H9 (cell line): ENCODE measurements around the gene THEMIS. TPM values are rescaled to one million over a fixed set of nuclear protein-coding genes. Genes with fewer than 3 reads are reported as not detected.

Source experiments
- DNase-seq: peaks from one replicate; pipeline ENCODE4 v3.0.0-alpha.2; 2017
- H2AFZ ChIP-seq: one replicate; pipeline ENCODE4 v1.6.1; 2013; ENCODE audit warnings: mild to moderate bottlenecking, low read length, control low read depth, moderate library complexity
- H2AK5ac ChIP-seq: 2 replicates; pipeline ENCODE4 v1.6.1; 2013; ENCODE audit warnings: low read length, control low read depth, mixed read lengths; ENCODE audit not compliant: insufficient read length
- H2BK120ac ChIP-seq: one replicate; pipeline ENCODE4 v1.6.1; 2013; ENCODE audit warnings: low read depth, mild to moderate bottlenecking, low read length, control low read depth, inconsistent platforms; ENCODE audit not compliant: poor library complexity, severe bottlenecking
- H2BK12ac ChIP-seq: 2 replicates; pipeline ENCODE4 v1.6.1; 2013; ENCODE audit warnings: low read length, control low read depth, mixed read lengths, low read depth; ENCODE audit not compliant: insufficient read length
- H2BK15ac ChIP-seq: 2 replicates; pipeline ENCODE4 v1.6.1; 2013; ENCODE audit warnings: low read depth, low read length, control low read depth
- H2BK20ac ChIP-seq: one replicate; pipeline ENCODE4 v1.6.1; 2013; ENCODE audit warnings: low read depth, mild to moderate bottlenecking, low read length, control low read depth, inconsistent platforms; ENCODE audit not compliant: poor library complexity, severe bottlenecking
- H2BK5ac ChIP-seq: 2 replicates; pipeline ENCODE4 v1.6.1; 2013; ENCODE audit warnings: low read length, control low read depth, mixed read lengths; ENCODE audit not compliant: insufficient read length
- H3K14ac ChIP-seq: 2 replicates; pipeline ENCODE4 v1.6.1; 2013; ENCODE audit warnings: low read length, control low read depth; ENCODE audit not compliant: insufficient read depth
- H3K18ac ChIP-seq: 2 replicates; pipeline ENCODE4 v1.6.1; 2013; ENCODE audit warnings: low read depth, mild to moderate bottlenecking, mixed read lengths, low read length, control low read depth; ENCODE audit not compliant: insufficient read length
- H3K23ac ChIP-seq: 2 replicates; pipeline ENCODE4 v1.6.1; 2013; ENCODE audit warnings: low read length, control low read depth, mixed read lengths, low read depth; ENCODE audit not compliant: insufficient read length
- H3K23me2 ChIP-seq: 2 replicates; pipeline ENCODE4 v1.6.1; 2013; ENCODE audit warnings: low read depth, mild to moderate bottlenecking, mixed read lengths, low read length, control low read depth; ENCODE audit not compliant: insufficient read length, poor library complexity, severe bottlenecking
- H3K27ac ChIP-seq: 2 replicates; pipeline ENCODE4 v1.5.1; 2013; ENCODE audit warnings: low read length, control low read depth, mixed read lengths, low read depth; ENCODE audit not compliant: insufficient read length
- H3K27me3 ChIP-seq: 2 replicates; pipeline ENCODE4 v1.6.1; 2013; ENCODE audit warnings: low read length, control low read depth, inconsistent platforms; ENCODE audit not compliant: insufficient read depth
- H3K4ac ChIP-seq: 2 replicates; pipeline ENCODE4 v1.6.1; 2013; ENCODE audit warnings: low read depth, mild to moderate bottlenecking, control low read depth, inconsistent platforms, low read length, moderate library complexity
- H3K4me1 ChIP-seq: 2 replicates; pipeline ENCODE4 v1.6.1; 2013; ENCODE audit warnings: low read length, control low read depth, inconsistent platforms; ENCODE audit not compliant: insufficient read depth
- H3K4me2 ChIP-seq: 2 replicates; pipeline ENCODE4 v1.6.1; 2013; ENCODE audit warnings: low read length, control low read depth, mixed read lengths; ENCODE audit not compliant: insufficient read length, insufficient read depth
- H3K56ac ChIP-seq: 2 replicates; pipeline ENCODE4 v1.6.1; 2013; ENCODE audit warnings: low read depth, mild to moderate bottlenecking, mixed read lengths, low read length, control low read depth; ENCODE audit not compliant: insufficient read length
- H3K79me1 ChIP-seq: 2 replicates; pipeline ENCODE4 v1.6.1; 2013; ENCODE audit warnings: low read depth, mild to moderate bottlenecking, moderate library complexity, low read length, control low read depth, inconsistent platforms; ENCODE audit not compliant: insufficient read depth, poor library complexity, severe bottlenecking
- H3K79me2 ChIP-seq: 2 replicates; pipeline ENCODE4 v1.6.1; 2013; ENCODE audit warnings: low read length, control low read depth, inconsistent platforms; ENCODE audit not compliant: insufficient read depth
- H3K9ac ChIP-seq: 2 replicates; pipeline ENCODE4 v1.6.1; 2013; ENCODE audit warnings: low read length, control low read depth, mixed read lengths; ENCODE audit not compliant: insufficient read length; ENCODE audit errors: extremely low read depth
- H3K9me3 ChIP-seq: one replicate; pipeline ENCODE4 v1.6.1; 2013; ENCODE audit warnings: low read depth, low read length, inconsistent platforms; ENCODE audit not compliant: control insufficient read depth
- H3T11ph ChIP-seq: one replicate; pipeline ENCODE4 v1.6.1; 2013; ENCODE audit warnings: mild to moderate bottlenecking, low read length, control low read depth, inconsistent platforms
- H4K20me1 ChIP-seq: one replicate; pipeline ENCODE4 v1.6.1; 2013; ENCODE audit not compliant: control insufficient read depth, insufficient read length, insufficient read depth
- H4K5ac ChIP-seq: 2 replicates; pipeline ENCODE4 v1.6.1; 2013; ENCODE audit warnings: low read depth, mild to moderate bottlenecking, mixed read lengths, low read length, control low read depth; ENCODE audit not compliant: insufficient read length
- H4K8ac ChIP-seq: replicated peaks from 2 replicates; pipeline ENCODE4 v1.6.1; 2013; ENCODE audit warnings: low read length, control low read depth, mixed read lengths, low read depth; ENCODE audit not compliant: insufficient read length
- H4K91ac ChIP-seq: 2 replicates; pipeline ENCODE4 v1.6.1; 2013; ENCODE audit warnings: low read depth, mild to moderate bottlenecking, moderate library complexity, mixed read lengths, low read length, control low read depth; ENCODE audit not compliant: insufficient read length
- H3K27ac Mint-ChIP-seq, 3 experiments: 2 replicates in 2 of 3; 3 replicates in 1 of 3; pipeline ENCODE4 v1.8.0; 2020 to 2021; ENCODE audit warnings: mixed read lengths in 3 of 3, mild to moderate bottlenecking in 1 of 3, moderate library complexity in 1 of 3
- H3K27me3 Mint-ChIP-seq: 2 replicates; pipeline ENCODE4 v1.8.0; 2021; ENCODE audit warnings: low read depth, mild to moderate bottlenecking, moderate library complexity, mixed read lengths
- H3K36me3 Mint-ChIP-seq, 3 experiments: 2 replicates in 2 of 3; 3 replicates in 1 of 3; pipeline ENCODE4 v1.8.0; 2020 to 2021; ENCODE audit warnings: low read depth in 3 of 3, mixed read lengths in 3 of 3; ENCODE audit not compliant: insufficient read depth in 1 of 3
- H3K4me1 Mint-ChIP-seq, 2 experiments: 2 replicates each; pipeline ENCODE4 v1.8.0; 2020; ENCODE audit warnings: mixed read lengths in 2 of 2
- H3K4me3 Mint-ChIP-seq, 2 experiments: 2 replicates in 1 of 2; 3 replicates in 1 of 2; pipeline ENCODE4 v1.8.0; 2020 to 2021; ENCODE audit warnings: mild to moderate bottlenecking in 2 of 2, mixed read lengths in 2 of 2, moderate library complexity in 1 of 2
- H3K9me3 Mint-ChIP-seq, 2 experiments: 2 replicates in 1 of 2; 3 replicates in 1 of 2; pipeline ENCODE4 v1.8.0; 2020; ENCODE audit warnings: mild to moderate bottlenecking in 2 of 2, mixed read lengths in 2 of 2, moderate library complexity in 1 of 2
- WGBS: extraction: QIAGEN DNeasy Blood & Tissue Kit; methylation state at CpG from one replicate; pipeline ENCODE4 v1.1.7; 2013; ENCODE audit warnings: missing lambda C conversion rate, low lambda C conversion rate, mixed read lengths; ENCODE audit not compliant: insufficient read length; ENCODE audit errors: extremely low coverage; 5-methylcytosine and 5-hydroxymethylcytosine counted together
- total RNA-seq: library from RNA; stranded (reverse); gene quantifications from 2 replicates; pipeline ENCODE4 v1.2.1, GENCODE V29; 2021
- TF ChIP-seq, protein P1 (sequence below): fragments of 200-600 bp; sonication (generic); conservative IDR thresholded peaks from 3 replicates; pipeline ENCODE4 v1.8.0; 2021; ENCODE audit warnings: antibody characterized with exemption, mild to moderate bottlenecking

THEMIS gene
- total RNA-seq, 1 experiment from 2014 or later: not detected

DNA sequence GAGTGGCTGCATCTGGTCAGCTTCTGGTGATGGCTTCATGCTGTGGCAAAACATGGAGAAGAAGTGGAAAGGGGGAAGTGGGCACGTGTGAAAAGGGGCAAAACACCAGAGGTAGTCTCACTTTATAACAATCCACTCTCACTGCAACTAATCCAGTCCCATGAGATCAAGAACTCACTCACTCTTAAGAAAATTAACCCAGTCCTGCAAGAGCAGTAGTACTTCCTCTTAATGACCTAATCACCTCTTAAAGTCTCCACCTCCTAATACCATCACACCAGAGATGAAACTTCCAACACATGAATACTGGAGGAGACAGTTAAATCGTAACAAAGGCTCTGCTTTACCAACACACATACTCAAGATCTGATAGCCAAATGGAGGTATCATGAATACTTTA, 152.6 kb downstream of the THEMIS start:
- Histone ChIP-seq H3K18ac (no peak overlapping the region), H2BK120ac (no peak overlapping the region), H4K5ac (no peak overlapping the region), H3K9me3 (no peaks in the 10 kb centered on the region), H4K8ac (no peak overlapping the region), H3K27me3 (no peaks in the 10 kb centered on the region), H3K79me1 (no peaks in the 10 kb centered on the region), H2AK5ac (no peak overlapping the region), H2BK12ac (no peak overlapping the region), H3K4me2 (no peak overlapping the region), H3K23me2 (no peaks in the 10 kb centered on the region), H4K91ac (no peak overlapping the region), H4K20me1 (no peaks in the 10 kb centered on the region), H2BK5ac (no peak overlapping the region), H2BK20ac (no peak overlapping the region), H3K79me2 (no peaks in the 10 kb centered on the region), H3K27ac (no peak overlapping the region), H3K4ac (no peak overlapping the region), H3K14ac (no peak overlapping the region), H3T11ph (no peak overlapping the region), H3K23ac (no peak overlapping the region), H3K4me1 (no peaks in the 10 kb centered on the region), H2BK15ac (no peak overlapping the region), H3K9ac (no peak overlapping the region), H2AFZ (no peak overlapping the region), H3K56ac (no peak overlapping the region)
- H3K4me3 Mint-ChIP-seq: no peak overlapping the region
- no peak overlapping the region for H3K27ac Mint-ChIP-seq
- H3K9me3 Mint-ChIP-seq: no peaks in the 10 kb centered on the region
- DNase-seq: no peak
- TF ChIP-seq, protein P1, sequence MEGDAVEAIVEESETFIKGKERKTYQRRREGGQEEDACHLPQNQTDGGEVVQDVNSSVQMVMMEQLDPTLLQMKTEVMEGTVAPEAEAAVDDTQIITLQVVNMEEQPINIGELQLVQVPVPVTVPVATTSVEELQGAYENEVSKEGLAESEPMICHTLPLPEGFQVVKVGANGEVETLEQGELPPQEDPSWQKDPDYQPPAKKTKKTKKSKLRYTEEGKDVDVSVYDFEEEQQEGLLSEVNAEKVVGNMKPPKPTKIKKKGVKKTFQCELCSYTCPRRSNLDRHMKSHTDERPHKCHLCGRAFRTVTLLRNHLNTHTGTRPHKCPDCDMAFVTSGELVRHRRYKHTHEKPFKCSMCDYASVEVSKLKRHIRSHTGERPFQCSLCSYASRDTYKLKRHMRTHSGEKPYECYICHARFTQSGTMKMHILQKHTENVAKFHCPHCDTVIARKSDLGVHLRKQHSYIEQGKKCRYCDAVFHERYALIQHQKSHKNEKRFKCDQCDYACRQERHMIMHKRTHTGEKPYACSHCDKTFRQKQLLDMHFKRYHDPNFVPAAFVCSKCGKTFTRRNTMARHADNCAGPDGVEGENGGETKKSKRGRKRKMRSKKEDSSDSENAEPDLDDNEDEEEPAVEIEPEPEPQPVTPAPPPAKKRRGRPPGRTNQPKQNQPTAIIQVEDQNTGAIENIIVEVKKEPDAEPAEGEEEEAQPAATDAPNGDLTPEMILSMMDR: no peak
- no peaks in the 10 kb centered on the region for H3K27me3 Mint-ChIP-seq
- no CpG with 5 or more reads among the region's 2 CpGs for WGBS
- H3K4me1 Mint-ChIP-seq: no peaks in the 10 kb centered on the region
- no peaks in the 10 kb centered on the region for H3K36me3 Mint-ChIP-seq
